ENCODE results near the gene ANO3.

ANO3 gene

GRCh38 chr11:26554455-26554854, 222.5 kb downstream of the ANO3 start:
- no peak overlapping the region for H3K4me3 ChIP-seq (ENCODE audit: low read length in 2 of 2)
- no peaks in the 10 kb centered on the region for H3K9me3 ChIP-seq (ENCODE audit: control insufficient read depth in 2 of 2, low read length in 2 of 2)
- H3K36me3 ChIP-seq (ENCODE audit: control insufficient read depth in 2 of 2, insufficient read depth in 2 of 2, low read length in 2 of 2): no peaks in the 10 kb centered on the region
- no peak overlapping the region for H3K9ac ChIP-seq (ENCODE audit: low read depth in 1 of 2, low read length in 2 of 2)
- H3K27ac ChIP-seq (ENCODE audit: low read depth in 2 of 2, low read length in 2 of 2): no peak overlapping the region
- H3K27me3 ChIP-seq (ENCODE audit: control insufficient read depth in 2 of 2, insufficient read depth in 2 of 2, low read length in 2 of 2): no peaks in the 10 kb centered on the region
- H3K4me1 ChIP-seq (ENCODE audit: control insufficient read depth in 2 of 2, insufficient read depth in 2 of 2, low read length in 2 of 2): no peaks in the 10 kb centered on the region

- Histone ChIP-seq H3K9me3 (ENCODE audit: control insufficient read depth in 2 of 2, low read length in 2 of 2) (no peaks in the 10 kb centered on the region), H3K27me3 (ENCODE audit: control insufficient read depth in 2 of 2, insufficient read depth in 2 of 2, low read length in 2 of 2) (no peaks in the 10 kb centered on the region), H3K4me1 (ENCODE audit: control insufficient read depth in 2 of 2, insufficient read depth in 2 of 2, low read length in 2 of 2) (no peaks in the 10 kb centered on the region), H3K27ac (ENCODE audit: low read depth in 2 of 2, low read length in 2 of 2) (no peak overlapping the region), H3K9ac (ENCODE audit: low read depth in 1 of 2, low read length in 2 of 2) (no peak overlapping the region), H3K4me3 (ENCODE audit: low read length in 2 of 2) (no peak overlapping the region), H3K36me3 (ENCODE audit: control insufficient read depth in 2 of 2, insufficient read depth in 2 of 2, low read length in 2 of 2) (no peaks in the 10 kb centered on the region)
These were observed 224.7 kb downstream of the ANO3 start for GRCh38 chr11:26556582-26556981.

GRCh38 chr11:26557666-26558065, 225.7 kb downstream of the ANO3 start:
- no peaks in the 10 kb centered on the region for H3K36me3 ChIP-seq (ENCODE audit: control insufficient read depth in 2 of 2, insufficient read depth in 2 of 2, low read length in 2 of 2)
- no peak overlapping the region for H3K27ac ChIP-seq (ENCODE audit: low read depth in 2 of 2, low read length in 2 of 2)
- no peaks in the 10 kb centered on the region for H3K9me3 ChIP-seq (ENCODE audit: control insufficient read depth in 2 of 2, low read length in 2 of 2)
- no peaks in the 10 kb centered on the region for H3K4me1 ChIP-seq (ENCODE audit: control insufficient read depth in 2 of 2, insufficient read depth in 2 of 2, low read length in 2 of 2)
- H3K27me3 ChIP-seq (ENCODE audit: control insufficient read depth in 2 of 2, insufficient read depth in 2 of 2, low read length in 2 of 2): no peaks in the 10 kb centered on the region
- H3K4me3 ChIP-seq (ENCODE audit: low read length in 2 of 2): no peak overlapping the region
- H3K9ac ChIP-seq (ENCODE audit: low read depth in 1 of 2, low read length in 2 of 2): no peak overlapping the region

GRCh38 chr11:26558190-26558589, 226.3 kb downstream of the ANO3 start:
- Histone ChIP-seq H3K9me3 (ENCODE audit: control insufficient read depth in 2 of 2, low read length in 2 of 2) (no peaks in the 10 kb centered on the region), H3K4me1 (ENCODE audit: control insufficient read depth in 2 of 2, insufficient read depth in 2 of 2, low read length in 2 of 2) (no peaks in the 10 kb centered on the region), H3K4me3 (ENCODE audit: low read length in 2 of 2) (no peak overlapping the region), H3K36me3 (ENCODE audit: control insufficient read depth in 2 of 2, insufficient read depth in 2 of 2, low read length in 2 of 2) (no peaks in the 10 kb centered on the region), H3K9ac (ENCODE audit: low read depth in 1 of 2, low read length in 2 of 2) (no peak overlapping the region), H3K27ac (ENCODE audit: low read depth in 2 of 2, low read length in 2 of 2) (no peak overlapping the region), H3K27me3 (ENCODE audit: control insufficient read depth in 2 of 2, insufficient read depth in 2 of 2, low read length in 2 of 2) (no peaks in the 10 kb centered on the region)

GRCh38 chr11:26569646-26570045, 237.7 kb downstream of the ANO3 start:
- Histone ChIP-seq H3K4me1 (ENCODE audit: control insufficient read depth in 2 of 2, insufficient read depth in 2 of 2, low read length in 2 of 2) (no peaks in the 10 kb centered on the region), H3K36me3 (ENCODE audit: control insufficient read depth in 2 of 2, insufficient read depth in 2 of 2, low read length in 2 of 2) (no peaks in the 10 kb centered on the region), H3K27ac (ENCODE audit: low read depth in 2 of 2, low read length in 2 of 2) (no peak overlapping the region), H3K9me3 (ENCODE audit: control insufficient read depth in 2 of 2, low read length in 2 of 2) (no peaks in the 10 kb centered on the region), H3K9ac (ENCODE audit: low read depth in 1 of 2, low read length in 2 of 2) (no peak overlapping the region), H3K27me3 (ENCODE audit: control insufficient read depth in 2 of 2, insufficient read depth in 2 of 2, low read length in 2 of 2) (no peaks in the 10 kb centered on the region), H3K4me3 (ENCODE audit: low read length in 2 of 2) (no peak overlapping the region)

GRCh38 chr11:26571861-26572654, 240.1 kb downstream of the ANO3 start, which contains the start of gene MUC15:
Gene MUC15, minus strand, starts transcription at chr11:26572263. Its CDS starts 5,169 bp downstream, at chr11:26567094.
- Histone ChIP-seq H3K9ac (ENCODE audit: low read depth in 1 of 2, low read length in 2 of 2) (no peak within 1 kb of the TSS), H3K27me3 (ENCODE audit: control insufficient read depth in 2 of 2, insufficient read depth in 2 of 2, low read length in 2 of 2) (no peaks in the 10 kb centered on the region), H3K27ac (ENCODE audit: low read depth in 2 of 2, low read length in 2 of 2) (no peak within 1 kb of the TSS), H3K4me3 (ENCODE audit: low read length in 2 of 2) (no peak within 1 kb of the TSS), H3K9me3 (ENCODE audit: control insufficient read depth in 2 of 2, low read length in 2 of 2) (no peaks in the 10 kb centered on the region), H3K36me3 (ENCODE audit: control insufficient read depth in 2 of 2, insufficient read depth in 2 of 2, low read length in 2 of 2) (no peaks in the 10 kb centered on the region), H3K4me1 (ENCODE audit: control insufficient read depth in 2 of 2, insufficient read depth in 2 of 2, low read length in 2 of 2) (no peaks in the 10 kb centered on the region)

GRCh38 chr11:26572770-26573402, 241.0 kb downstream of the ANO3 start:
- Histone ChIP-seq H3K27me3 (ENCODE audit: control insufficient read depth in 2 of 2, insufficient read depth in 2 of 2, low read length in 2 of 2) (no peaks in the 10 kb centered on the region), H3K36me3 (ENCODE audit: control insufficient read depth in 2 of 2, insufficient read depth in 2 of 2, low read length in 2 of 2) (no peaks in the 10 kb centered on the region), H3K9ac (ENCODE audit: low read depth in 1 of 2, low read length in 2 of 2) (no peak overlapping the region), H3K9me3 (ENCODE audit: control insufficient read depth in 2 of 2, low read length in 2 of 2) (no peaks in the 10 kb centered on the region), H3K4me1 (ENCODE audit: control insufficient read depth in 2 of 2, insufficient read depth in 2 of 2, low read length in 2 of 2) (no peaks in the 10 kb centered on the region), H3K4me3 (ENCODE audit: low read length in 2 of 2) (no peak overlapping the region), H3K27ac (ENCODE audit: low read depth in 2 of 2, low read length in 2 of 2) (no peak overlapping the region)

GRCh38 chr11:26573896-26574295, 242.0 kb downstream of the ANO3 start:
- H3K9ac ChIP-seq (ENCODE audit: low read depth in 1 of 2, low read length in 2 of 2): no peak overlapping the region
- no peaks in the 10 kb centered on the region for H3K4me1 ChIP-seq (ENCODE audit: control insufficient read depth in 2 of 2, insufficient read depth in 2 of 2, low read length in 2 of 2)
- H3K9me3 ChIP-seq (ENCODE audit: control insufficient read depth in 2 of 2, low read length in 2 of 2): no peaks in the 10 kb centered on the region
- no peaks in the 10 kb centered on the region for H3K36me3 ChIP-seq (ENCODE audit: control insufficient read depth in 2 of 2, insufficient read depth in 2 of 2, low read length in 2 of 2)
- H3K27ac ChIP-seq (ENCODE audit: low read depth in 2 of 2, low read length in 2 of 2): no peak overlapping the region
- no peaks in the 10 kb centered on the region for H3K27me3 ChIP-seq (ENCODE audit: control insufficient read depth in 2 of 2, insufficient read depth in 2 of 2, low read length in 2 of 2)
- H3K4me3 ChIP-seq (ENCODE audit: low read length in 2 of 2): no peak overlapping the region

- Histone ChIP-seq H3K27ac (ENCODE audit: low read depth in 2 of 2, low read length in 2 of 2) (no peak overlapping the region), H3K4me1 (ENCODE audit: control insufficient read depth in 2 of 2, insufficient read depth in 2 of 2, low read length in 2 of 2) (no peaks in the 10 kb centered on the region), H3K4me3 (ENCODE audit: low read length in 2 of 2) (no peak overlapping the region), H3K9me3 (ENCODE audit: control insufficient read depth in 2 of 2, low read length in 2 of 2) (no peaks in the 10 kb centered on the region), H3K36me3 (ENCODE audit: control insufficient read depth in 2 of 2, insufficient read depth in 2 of 2, low read length in 2 of 2) (no peaks in the 10 kb centered on the region), H3K9ac (ENCODE audit: low read depth in 1 of 2, low read length in 2 of 2) (no peak overlapping the region), H3K27me3 (ENCODE audit: control insufficient read depth in 2 of 2, insufficient read depth in 2 of 2, low read length in 2 of 2) (no peaks in the 10 kb centered on the region)
These were observed 244.0 kb downstream of the ANO3 start for GRCh38 chr11:26575946-26576345.

- no peaks in the 10 kb centered on the region for H3K36me3 ChIP-seq (ENCODE audit: control insufficient read depth in 2 of 2, insufficient read depth in 2 of 2, low read length in 2 of 2)
- H3K4me3 ChIP-seq (ENCODE audit: low read length in 2 of 2): no peak overlapping the region
- no peaks in the 10 kb centered on the region for H3K9me3 ChIP-seq (ENCODE audit: control insufficient read depth in 2 of 2, low read length in 2 of 2)
- H3K4me1 ChIP-seq (ENCODE audit: control insufficient read depth in 2 of 2, insufficient read depth in 2 of 2, low read length in 2 of 2): no peaks in the 10 kb centered on the region
- no peak overlapping the region for H3K9ac ChIP-seq (ENCODE audit: low read depth in 1 of 2, low read length in 2 of 2)
- no peaks in the 10 kb centered on the region for H3K27me3 ChIP-seq (ENCODE audit: control insufficient read depth in 2 of 2, insufficient read depth in 2 of 2, low read length in 2 of 2)
- no peak overlapping the region for H3K27ac ChIP-seq (ENCODE audit: low read depth in 2 of 2, low read length in 2 of 2)
These were observed 247.2 kb downstream of the ANO3 start for GRCh38 chr11:26578998-26579661.

Data from mucosa of rectum (tissue), 2 donors.